ENCODE results near the gene PI4KA.
"Not testable (repeated sequence)": the region's sequence is repeated elsewhere in the genome, so short reads cannot be mapped to it uniquely, and the experiment has no call there.

Gene PI4KA

GRCh38 chr22:20847318-20847822, 11.2 kb downstream of the PI4KA start:
- peak; percentile 24 for DNase-seq

- peak; percentile 4 for DNase-seq
Observed at GRCh38 chr22:20844055-20845037, 14.3 kb downstream of the PI4KA start.

GRCh38 chr22:20843501-20843900, 15.1 kb downstream of the PI4KA start:
- peak; percentile 17 for DNase-seq

GRCh38 chr22:20840646-20841371, 17.8 kb downstream of the PI4KA start:
- DNase-seq: no peak

- no peak for DNase-seq
Observed at GRCh38 chr22:20839837-20840645, 18.6 kb downstream of the PI4KA start.

- DNase-seq: not testable (repeated sequence)
Observed at GRCh38 chr22:20839354-20839753, 19.3 kb downstream of the PI4KA start.

GRCh38 chr22:20836987-20837823, 21.4 kb downstream of the PI4KA start:
- DNase-seq: peak; percentile 13

- no peak for DNase-seq
Observed at GRCh38 chr22:20834725-20835124, 23.9 kb downstream of the PI4KA start.

GRCh38 chr22:20834206-20834605, 24.4 kb downstream of the PI4KA start:
- DNase-seq: no peak

GRCh38 chr22:20833225-20833665, 25.4 kb downstream of the PI4KA start:
- no peak for DNase-seq

- DNase-seq: no peak
Observed at GRCh38 chr22:20829491-20830134, 29.0 kb downstream of the PI4KA start.

GRCh38 chr22:20826373-20827152, 32.0 kb downstream of the PI4KA start:
- DNase-seq: not testable (repeated sequence)

- no peak for DNase-seq
Observed at GRCh38 chr22:20825624-20826023, 33.0 kb downstream of the PI4KA start.

- DNase-seq: not testable (repeated sequence)
Observed at GRCh38 chr22:20825216-20825615, 33.4 kb downstream of the PI4KA start.

- no peak for DNase-seq
Observed at GRCh38 chr22:20823264-20823663, 35.3 kb downstream of the PI4KA start.

- no peak for DNase-seq
Observed at GRCh38 chr22:20822240-20822639, 36.4 kb downstream of the PI4KA start.

GRCh38 chr22:20821717-20822239, 36.8 kb downstream of the PI4KA start:
- not testable (repeated sequence) for DNase-seq

- no peak for DNase-seq
Observed at GRCh38 chr22:20819471-20819870, 39.1 kb downstream of the PI4KA start.

- DNase-seq: no peak
Observed at GRCh38 chr22:20818471-20818870, 40.1 kb downstream of the PI4KA start.

- no peak for DNase-seq
Observed at GRCh38 chr22:20816559-20816958, 42.1 kb downstream of the PI4KA start.

Measured in activated CD8-positive, alpha-beta memory T cell treated with anti-CD3 and anti-CD28 coated beads for 24 hours (primary cell).